MM.1S (cell line): ENCODE results near the gene TNS2.

Experiments used
- DNase-seq: peaks from one replicate; pipeline ENCODE4 v3.0.0-alpha.2; 2015
- H2AFZ ChIP-seq: fragments of 300-600 bp; sonication (generic); 2 replicates; pipeline ENCODE4 v1.6.0; 2016; ENCODE audit warnings: antibody characterized with exemption, low read length
- H3F3A ChIP-seq: fragments of 300-600 bp; sonication (generic); 2 replicates; pipeline ENCODE4 v1.6.1; 2016; ENCODE audit warnings: mild to moderate bottlenecking, antibody characterized with exemption, low read length, moderate library complexity, mixed read lengths; ENCODE audit not compliant: insufficient read depth
- H3K27ac ChIP-seq: fragments of 300-600 bp; sonication (generic); 2 replicates; pipeline ENCODE4 v1.5.1; 2016; ENCODE audit warnings: mild to moderate bottlenecking, low read length
- H3K27me3 ChIP-seq: fragments of 300-600 bp; sonication (generic); replicated peaks from 2 replicates; pipeline ENCODE4 v1.6.0; 2016; ENCODE audit warnings: low read length; ENCODE audit not compliant: insufficient read depth
- H3K36me3 ChIP-seq: fragments of 300-600 bp; sonication (generic); replicated peaks from 2 replicates; pipeline ENCODE4 v1.6.1; 2016; ENCODE audit warnings: mild to moderate bottlenecking, low read length, mixed read lengths; ENCODE audit not compliant: insufficient read depth
- H3K4me1 ChIP-seq: fragments of 300-600 bp; sonication (generic); 2 replicates; pipeline ENCODE4 v1.6.1; 2016; ENCODE audit warnings: low read length, mixed read lengths
- H3K4me2 ChIP-seq: fragments of 300-600 bp; sonication (generic); 2 replicates; pipeline ENCODE4 v1.6.0; 2016; ENCODE audit warnings: low read depth, low read length
- H3K4me3 ChIP-seq: fragments of 300-600 bp; sonication (generic); 2 replicates; pipeline ENCODE4 v1.5.1; 2016; ENCODE audit warnings: low read length, mixed read lengths
- H3K79me2 ChIP-seq: fragments of 300-600 bp; sonication (generic); 2 replicates; pipeline ENCODE4 v1.6.1; 2016; ENCODE audit warnings: mixed run types, low read length, mixed read lengths
- H3K9ac ChIP-seq: fragments of 300-600 bp; sonication (generic); 2 replicates; pipeline ENCODE4 v1.6.1; 2016; ENCODE audit warnings: low read length, mixed read lengths
- H3K9me2 ChIP-seq: fragments of 300-600 bp; sonication (generic); replicated peaks from 2 replicates; pipeline ENCODE4 v1.6.1; 2016; ENCODE audit warnings: mild to moderate bottlenecking, low read length, mixed read lengths; ENCODE audit not compliant: insufficient read depth
- H3K9me3 ChIP-seq: fragments of 300-600 bp; sonication (generic); replicated peaks from 2 replicates; pipeline ENCODE4 v1.6.1; 2016; ENCODE audit warnings: mild to moderate bottlenecking, low read length, mixed read lengths; ENCODE audit not compliant: insufficient read depth
- H4K20me1 ChIP-seq: fragments of 300-600 bp; sonication (generic); 2 replicates; pipeline ENCODE4 v1.6.1; 2016; ENCODE audit warnings: mild to moderate bottlenecking, low read length, moderate library complexity, mixed read lengths; ENCODE audit not compliant: insufficient read depth
- EZH2 ChIP-seq: fragments of 300-600 bp; sonication (generic); optimal IDR thresholded peaks from 2 replicates; pipeline ENCODE3; 2017; ENCODE audit warnings: low read depth, mild to moderate bottlenecking, antibody characterized with exemption, low read length, mixed read lengths
- EZH2phosphoT487 ChIP-seq: fragments of 300-600 bp; sonication (generic); IDR thresholded peaks from 2 replicates; pipeline ENCODE4 v1.6.1; 2018; ENCODE audit warnings: antibody characterized with exemption, low read length
- TF ChIP-seq, protein P1 (sequence below): fragments of 300-600 bp; sonication (generic); IDR thresholded peaks from 2 replicates; pipeline ENCODE4 v1.5.1; 2016; ENCODE audit warnings: antibody characterized with exemption, low read length, mixed read lengths

Gene TNS2

DNA sequence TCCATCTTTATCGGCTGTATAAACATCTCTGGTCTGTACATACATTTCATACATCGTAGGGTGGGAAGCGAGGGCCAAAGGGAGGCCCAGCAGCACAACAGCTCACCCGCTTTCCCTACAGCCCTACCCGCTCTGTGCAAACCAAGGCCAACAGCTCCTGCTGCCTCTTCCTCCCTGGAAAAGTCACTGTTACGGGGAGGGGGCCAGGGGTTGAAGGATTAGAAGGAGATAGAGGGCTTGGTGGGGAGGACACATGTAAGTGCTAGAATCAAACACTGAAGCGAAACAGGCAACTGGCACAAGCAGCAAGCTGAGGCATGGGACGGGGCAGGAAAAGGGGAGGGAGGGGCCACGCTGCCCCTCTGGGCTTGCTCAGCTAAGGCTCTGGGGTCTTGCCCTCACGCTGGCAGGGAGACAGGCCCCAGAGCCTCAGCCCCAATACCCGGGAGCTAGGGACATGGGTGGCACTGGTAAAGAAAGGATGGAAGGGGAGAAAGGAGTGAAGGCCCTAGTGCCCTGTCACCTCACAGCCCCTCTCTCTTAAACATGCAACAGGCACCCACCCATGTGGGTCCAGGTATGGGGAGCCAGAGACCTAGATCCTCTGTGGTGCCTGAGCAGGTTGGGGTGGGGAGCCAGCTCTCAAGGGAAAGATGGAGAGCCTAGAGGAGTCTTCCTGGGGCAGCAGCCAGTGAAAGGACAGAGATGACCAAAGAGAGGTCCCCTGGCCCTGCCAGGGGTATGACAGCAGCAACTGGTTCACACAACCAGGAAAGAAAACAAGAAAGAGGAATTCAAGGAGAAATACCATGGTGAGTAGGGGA is 15.0 kb downstream of the TNS2 start:
- TF ChIP-seq EZH2 (no peak), EZH2phosphoT487 (no peak)
- TF ChIP-seq, protein P1, sequence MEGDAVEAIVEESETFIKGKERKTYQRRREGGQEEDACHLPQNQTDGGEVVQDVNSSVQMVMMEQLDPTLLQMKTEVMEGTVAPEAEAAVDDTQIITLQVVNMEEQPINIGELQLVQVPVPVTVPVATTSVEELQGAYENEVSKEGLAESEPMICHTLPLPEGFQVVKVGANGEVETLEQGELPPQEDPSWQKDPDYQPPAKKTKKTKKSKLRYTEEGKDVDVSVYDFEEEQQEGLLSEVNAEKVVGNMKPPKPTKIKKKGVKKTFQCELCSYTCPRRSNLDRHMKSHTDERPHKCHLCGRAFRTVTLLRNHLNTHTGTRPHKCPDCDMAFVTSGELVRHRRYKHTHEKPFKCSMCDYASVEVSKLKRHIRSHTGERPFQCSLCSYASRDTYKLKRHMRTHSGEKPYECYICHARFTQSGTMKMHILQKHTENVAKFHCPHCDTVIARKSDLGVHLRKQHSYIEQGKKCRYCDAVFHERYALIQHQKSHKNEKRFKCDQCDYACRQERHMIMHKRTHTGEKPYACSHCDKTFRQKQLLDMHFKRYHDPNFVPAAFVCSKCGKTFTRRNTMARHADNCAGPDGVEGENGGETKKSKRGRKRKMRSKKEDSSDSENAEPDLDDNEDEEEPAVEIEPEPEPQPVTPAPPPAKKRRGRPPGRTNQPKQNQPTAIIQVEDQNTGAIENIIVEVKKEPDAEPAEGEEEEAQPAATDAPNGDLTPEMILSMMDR: no peak
- no peak overlapping the region for H3K4me2 ChIP-seq
- no peaks in the 10 kb centered on the region for H3K36me3 ChIP-seq

DNA sequence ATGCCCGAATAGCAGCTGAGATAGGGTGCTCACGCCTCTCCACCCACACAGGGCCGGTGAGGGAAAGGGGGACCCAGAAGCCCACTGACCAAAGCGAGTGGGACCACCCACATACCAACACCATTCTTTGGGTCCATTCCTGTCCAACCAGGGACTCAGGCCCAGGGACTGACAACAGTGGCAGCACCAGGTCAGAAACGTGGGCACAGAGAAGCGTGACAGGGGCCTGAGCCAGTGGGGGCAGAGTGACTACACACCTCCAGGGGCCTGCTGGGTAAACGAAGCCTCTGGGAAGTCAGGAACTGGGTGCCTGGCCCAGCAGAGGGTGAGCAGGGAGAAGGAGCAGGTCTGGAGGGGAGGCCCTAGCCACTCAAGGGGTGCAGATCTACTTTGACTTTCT is 15.6 kb downstream of the TNS2 start:
- Histone ChIP-seq H3K36me3 (no peaks in the 10 kb centered on the region), H4K20me1 (no peaks in the 10 kb centered on the region), H3K9ac (no peak overlapping the region), H3F3A (no peaks in the 10 kb centered on the region), H3K9me3 (no peaks in the 10 kb centered on the region), H3K9me2 (no peaks in the 10 kb centered on the region), H3K79me2 (no peaks in the 10 kb centered on the region), H3K4me2 (no peak overlapping the region), H3K27ac (no peak overlapping the region), H3K4me3 (no peak overlapping the region), H3K4me1 (no peaks in the 10 kb centered on the region), H3K27me3 (peaks cover 9% of the 10 kb centered on the region; the same call in 1 of the 2 replicates), H2AFZ (no peak overlapping the region)
- no peak for DNase-seq
- TF ChIP-seq, protein P1: no peak
- TF ChIP-seq EZH2phosphoT487 (no peak), EZH2 (no peak)

More for the DNA sequence above, 15.0 kb downstream of the TNS2 start:
- Histone ChIP-seq H3K79me2 (no peaks in the 10 kb centered on the region), H3F3A (no peaks in the 10 kb centered on the region), H4K20me1 (no peaks in the 10 kb centered on the region), H3K9ac (no peak overlapping the region), H3K27me3 (peaks cover 14% of the 10 kb centered on the region), H3K4me1 (no peaks in the 10 kb centered on the region), H3K4me3 (no peak overlapping the region), H3K27ac (no peak overlapping the region), H3K9me2 (no peaks in the 10 kb centered on the region), H3K9me3 (no peaks in the 10 kb centered on the region), H2AFZ (no peak overlapping the region)
- no peak for DNase-seq

DNA sequence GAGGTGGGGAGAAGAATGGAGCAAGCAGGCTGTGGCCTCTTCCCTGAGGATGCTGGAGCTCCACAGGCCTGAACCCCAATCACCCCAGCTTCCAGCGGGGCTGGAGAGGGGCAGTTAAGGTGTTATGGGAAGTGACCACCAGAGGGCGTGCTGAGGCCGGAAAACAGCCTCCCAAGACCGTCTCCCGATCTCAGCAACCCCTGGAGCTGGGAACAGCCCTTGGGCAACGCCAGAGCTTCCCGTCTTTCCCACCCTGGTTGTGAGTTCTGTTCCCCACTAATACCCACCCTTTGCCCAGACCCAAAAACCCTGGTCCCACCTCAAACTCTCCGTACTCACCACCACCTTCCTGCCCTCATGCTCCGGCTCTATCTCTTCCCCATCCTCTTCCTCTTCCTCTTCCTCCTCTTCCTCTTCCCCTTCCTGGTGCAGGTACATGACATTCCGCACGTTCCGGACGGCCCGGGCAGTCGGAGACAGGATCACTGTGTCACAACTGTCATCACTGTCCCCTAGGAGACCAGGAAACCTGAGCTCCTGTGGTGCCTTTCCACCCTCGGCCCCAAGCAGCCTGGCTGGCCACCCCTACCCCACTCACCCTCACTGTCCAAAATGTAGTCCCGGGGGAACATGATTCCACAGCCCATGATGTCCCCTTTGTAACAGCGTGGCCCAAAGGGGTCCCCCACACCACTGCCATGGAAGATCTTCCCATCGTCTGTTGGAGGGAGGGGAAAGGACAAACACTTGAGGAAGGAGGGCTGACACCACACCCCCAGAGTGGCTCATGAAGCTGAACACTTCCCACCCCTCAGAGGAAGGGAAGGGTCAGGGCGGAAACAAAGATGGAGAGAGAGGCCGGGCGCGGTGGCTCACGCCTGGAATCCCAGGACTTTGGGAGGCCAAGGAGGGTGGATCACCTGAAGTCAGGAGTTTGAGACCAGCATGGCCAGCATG is 16.4 kb downstream of the TNS2 start:
- no peak overlapping the region for H3K4me2 ChIP-seq
- no peaks in the 10 kb centered on the region for H3F3A ChIP-seq
- no peaks in the 10 kb centered on the region for H3K36me3 ChIP-seq
- H2AFZ ChIP-seq: no peak overlapping the region
- no peaks in the 10 kb centered on the region for H4K20me1 ChIP-seq
- no peaks in the 10 kb centered on the region for H3K4me1 ChIP-seq
- no peak overlapping the region for H3K9ac ChIP-seq
- H3K27ac ChIP-seq: no peak overlapping the region
- no peak overlapping the region for H3K4me3 ChIP-seq
- 0 out of 2 replicates have a peak, but pooled peaks cover under 1% of the 10 kb centered on the region for H3K27me3 ChIP-seq
- TF ChIP-seq EZH2 (no peak), EZH2phosphoT487 (no peak)
- TF ChIP-seq, protein P1: peak; percentile 83
- H3K79me2 ChIP-seq: peaks cover 5% of the 10 kb centered on the region; the same call in 1 of the 2 replicates
- peak; percentile 42 for DNase-seq
- no peaks in the 10 kb centered on the region for H3K9me2 ChIP-seq
- no peaks in the 10 kb centered on the region for H3K9me3 ChIP-seq
